DMS 273 (cell line): ENCODE data around the gene NHLH1.

ENCODE experiments used
- DNase-seq: peaks from one replicate; lab custom pipeline; 2025; ENCODE audit not compliant: unreplicated experiment; lab: John Stamatoyannopoulos, UW

Gene NHLH1

GRCh38 chr1:160410406-160411005 is 43.6 kb downstream of the NHLH1 start:
- DNase-seq, result peak; percentile 17

GRCh38 chr1:160411271-160412027 is 44.6 kb downstream of the NHLH1 start:
- no peak for DNase-seq

GRCh38 chr1:160412028-160412362 is 45.1 kb downstream of the NHLH1 start:
- DNase-seq, result no peak

GRCh38 chr1:160413716-160414115 is 46.8 kb downstream of the NHLH1 start:
- peak; percentile 49 for DNase-seq

- DNase-seq, result no peak
These were observed 48.0 kb downstream of the NHLH1 start for GRCh38 chr1:160414881-160415280.

- DNase-seq, result no peak
These were observed 48.9 kb downstream of the NHLH1 start for GRCh38 chr1:160415696-160416290.

- DNase-seq, result peak; percentile 83
These were observed 49.5 kb downstream of the NHLH1 start for GRCh38 chr1:160416369-160416768.

- DNase-seq, result no peak
These were observed 51.6 kb downstream of the NHLH1 start for GRCh38 chr1:160418483-160418882.

GRCh38 chr1:160419150-160419837 is 52.4 kb downstream of the NHLH1 start:
- no peak for DNase-seq

- no peak for DNase-seq
These were observed 52.9 kb downstream of the NHLH1 start for GRCh38 chr1:160419838-160420169.

- DNase-seq, result no peak
These were observed 54.3 kb downstream of the NHLH1 start for GRCh38 chr1:160420881-160421842.

- no peak for DNase-seq
These were observed 55.0 kb downstream of the NHLH1 start for GRCh38 chr1:160421881-160422280.
